Right cardiac atrium (tissue), 5 donors: ENCODE data around the gene PODXL. TPM values are rescaled to one million over a fixed set of nuclear protein-coding genes. Genes with fewer than 3 reads are reported as not detected.

ENCODE experiments used
- ATAC-seq, 2 donors: fragments of 200-7000 bp; cut with Tn5 transposase; one replicate each; pipeline versions ENCODE4 v1.8.0 to v1.9.1; 2020; ENCODE audit warnings: moderate library complexity in 2 of 2, mild to moderate bottlenecking in 1 of 2
- DNase-seq, 3 donors: peaks; one replicate each; pipeline ENCODE4 v3.0.0-alpha.2; 2020
- H3K27ac ChIP-seq: one replicate; pipeline ENCODE4 v1.5.1; 2013; ENCODE audit warnings: mild to moderate bottlenecking, low read length, control low read depth, moderate library complexity
- H3K27me3 ChIP-seq: one replicate; pipeline ENCODE4 v1.6.1; 2013; ENCODE audit not compliant: control insufficient read depth, insufficient read depth
- H3K4me1 ChIP-seq: one replicate; pipeline ENCODE4 v1.6.1; 2013; ENCODE audit warnings: low read length; ENCODE audit not compliant: control insufficient read depth, insufficient read depth
- H3K4me3 ChIP-seq: one replicate; pipeline ENCODE4 v1.5.1; 2013; ENCODE audit warnings: low read length, control low read depth
- H3K9me3 ChIP-seq: one replicate; pipeline ENCODE4 v1.6.1; 2013; ENCODE audit warnings: low read length; ENCODE audit not compliant: control insufficient read depth
- WGBS: extraction: QIAGEN DNeasy Blood & Tissue Kit; methylation state at CpG from one replicate; pipeline ENCODE4 v1.1.7; 2013; 5-methylcytosine and 5-hydroxymethylcytosine counted together
- intact Hi-C, 4 donors: fragments of 100-400 bp; cut with DNase I; formaldehyde crosslinking; loops; one replicate each; pipeline versions ENCODE4 v1.11.0 to v1.14.0; 2022 to 2023
- polyA plus RNA-seq: library from polyadenylated mRNA; stranded (reverse); fragments of 200-250 nt; gene quantifications from one replicate; pipeline ENCODE4 v1.2.3, GENCODE V29; 2013
- total RNA-seq, 4 donors: library from RNA; stranded (reverse); fragmentation: NEBNext Ultra II Directional; extraction: Animal tissue kit (Norgen Biotek cat#: 25700); gene quantifications; one replicate each; pipeline ENCODE4 v1.2.1, GENCODE V29; 2021
- donor health status: healthy with polysubstance abuse.
- donor health status: DM: no; HTN: yes; CAD: no.
- donor health status: DM: no; HTN: no; CAD: no.
- donor health status: DM: no; HTN: yes; CAD: no; lungs with severe emphysema.
- donor health status: DM: yes; HTN: yes; CAD: no.

The PODXL gene
- total and polyA plus RNA-seq, 5 donors: 29.1 to 81.1 (median 61.6) TPM

DNA sequence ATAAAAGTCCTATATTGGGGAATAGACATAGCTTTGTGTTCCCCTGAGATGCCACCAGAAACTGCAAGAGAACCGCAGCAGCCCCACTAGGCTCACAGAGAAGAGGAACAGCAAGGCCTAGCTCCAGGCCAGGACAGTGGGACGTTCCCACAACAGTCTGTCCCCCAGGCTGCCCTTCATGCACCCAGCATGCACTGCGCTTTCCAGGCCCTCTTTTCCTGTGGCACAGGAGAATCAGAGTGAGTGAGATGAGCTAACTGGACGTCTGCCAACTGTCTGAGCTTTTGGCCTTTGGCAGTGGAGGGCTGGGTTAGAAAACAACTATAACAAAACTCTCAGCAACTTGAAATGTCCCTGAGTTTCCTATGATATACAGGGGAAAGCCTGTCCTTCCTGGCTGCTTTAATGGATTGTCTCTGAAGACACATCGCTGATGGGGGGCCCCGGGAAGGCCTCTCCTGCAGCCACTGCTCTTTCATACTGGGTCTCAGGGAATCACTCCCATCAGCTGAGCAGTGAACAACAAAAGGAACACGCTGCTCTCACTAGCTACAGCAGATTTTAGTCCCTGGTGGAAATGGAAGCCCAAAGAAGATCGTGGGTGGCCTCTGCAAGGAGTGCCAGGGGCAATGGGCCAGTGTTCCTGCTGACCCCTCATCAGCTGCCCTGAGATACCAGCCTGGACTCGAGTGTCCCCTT, 53.5 kb downstream of the PODXL start:
- Histone ChIP-seq H3K4me1 (peaks cover 21% of the 10 kb centered on the region), H3K9me3 (no peaks in the 10 kb centered on the region), H3K4me3 (no peak overlapping the region), H3K27ac (peak overlapping the region; percentile 82), H3K27me3 (no peaks in the 10 kb centered on the region)
- peak; percentile 61 to 83 (median 77) for DNase-seq
- WGBS: 23% methylated on average over 9 of the region's 9 CpGs
- intact Hi-C loops: no loop called here
- peak; percentile 67 to 78 for ATAC-seq

DNA sequence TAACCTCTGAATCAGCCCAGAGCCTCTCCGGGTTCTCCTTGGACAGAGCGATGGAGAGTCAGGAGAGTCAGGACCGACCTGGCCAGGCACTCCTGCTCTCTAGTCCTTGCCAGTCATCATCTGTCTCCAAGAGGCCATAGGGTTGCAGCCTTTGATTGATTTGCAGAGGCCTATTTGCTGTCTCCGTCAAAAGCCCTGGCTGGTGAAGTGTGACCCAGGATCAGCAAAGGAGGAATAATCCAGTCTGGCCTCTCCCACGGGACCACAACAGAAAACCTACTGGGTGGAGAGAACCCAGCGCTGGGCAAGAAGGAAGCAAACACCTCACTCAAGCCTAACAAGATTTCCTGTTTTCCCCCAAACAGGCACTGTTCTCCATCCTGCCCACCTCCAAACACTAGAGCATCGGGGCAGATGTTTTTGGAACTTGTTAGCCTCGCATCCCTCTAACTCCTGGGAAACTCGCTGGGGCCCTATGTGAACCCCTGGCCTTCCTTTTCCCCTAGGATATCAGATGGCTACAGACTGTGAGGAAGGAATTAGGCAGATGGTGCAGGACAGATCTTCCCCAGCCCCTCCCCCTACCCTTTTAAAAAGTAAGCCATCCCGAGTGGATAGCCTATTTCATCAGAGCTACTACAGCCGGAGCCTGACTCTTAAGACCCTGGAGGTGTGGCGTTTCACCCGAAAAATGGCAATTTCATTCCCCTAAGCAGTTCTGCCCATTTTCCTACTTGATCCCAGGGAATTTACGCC, 54.3 kb downstream of the PODXL start:
- intact Hi-C loops: no loop called here
- 71% methylated on average over 14 of the region's 14 CpGs for WGBS
- H3K27ac ChIP-seq: peak overlapping the region; percentile 82
- H3K27me3 ChIP-seq: no peaks in the 10 kb centered on the region
- DNase-seq (no peak), ATAC-seq (no peak)
- H3K4me3 ChIP-seq: no peak overlapping the region
- H3K4me1 ChIP-seq: peaks cover 21% of the 10 kb centered on the region
- H3K9me3 ChIP-seq: no peaks in the 10 kb centered on the region

DNA sequence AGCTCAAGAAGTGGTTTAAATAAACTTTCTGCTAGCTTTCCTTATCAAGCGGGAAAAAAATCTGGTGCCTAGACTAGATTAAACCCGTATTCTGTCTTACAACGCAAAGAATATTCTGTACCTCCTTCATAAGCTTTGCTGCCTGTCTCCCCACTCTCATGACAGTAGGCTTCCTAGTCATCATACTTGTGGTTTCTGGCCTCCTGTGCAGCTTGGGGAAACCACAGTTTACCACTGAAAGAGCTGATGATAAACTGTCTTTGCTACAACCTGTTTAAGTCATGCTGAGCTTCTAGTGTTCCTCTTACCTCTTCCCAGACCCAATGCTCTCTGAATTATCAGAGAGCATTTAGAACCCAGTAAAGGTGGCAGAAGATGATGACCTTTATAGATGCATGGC, 55.0 kb downstream of the PODXL start:
- Histone ChIP-seq H3K4me3 (no peak overlapping the region), H3K27ac (no peak overlapping the region), H3K9me3 (no peaks in the 10 kb centered on the region), H3K4me1 (peaks cover 21% of the 10 kb centered on the region), H3K27me3 (no peaks in the 10 kb centered on the region)
- DNase-seq (no peak), ATAC-seq (no peak)
- WGBS: 73% methylated on average over 3 of the region's 3 CpGs
- intact Hi-C loops: no loop called here

DNA sequence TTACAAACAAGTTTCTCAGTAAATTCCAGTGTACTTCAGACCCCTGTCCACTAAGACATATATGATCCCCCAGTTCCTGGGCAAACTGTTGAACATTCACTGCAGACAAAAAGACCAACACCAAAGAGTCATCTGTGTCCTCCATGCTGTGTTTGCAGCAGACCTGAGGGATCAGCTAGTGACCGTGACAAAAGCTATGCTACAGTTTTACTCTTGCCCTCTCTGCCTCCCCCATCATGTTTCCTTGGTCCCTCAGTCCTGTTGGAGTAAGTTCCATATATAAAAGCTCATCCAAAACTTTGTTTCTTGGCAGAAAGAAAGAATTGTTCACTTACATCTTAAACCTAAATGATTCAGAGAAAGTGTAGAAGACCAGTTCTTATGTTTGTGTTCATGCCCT, 56.1 kb downstream of the PODXL start:
- no peaks in the 10 kb centered on the region for H3K27me3 ChIP-seq
- no peaks in the 10 kb centered on the region for H3K9me3 ChIP-seq
- ATAC-seq (no peak), DNase-seq (no peak)
- intact Hi-C loops: no loop called here
- H3K4me1 ChIP-seq: peaks cover 21% of the 10 kb centered on the region
- no peak overlapping the region for H3K4me3 ChIP-seq
- H3K27ac ChIP-seq: no peak overlapping the region
- WGBS: 96% methylated on average over 1 of the region's 1 CpG

DNA sequence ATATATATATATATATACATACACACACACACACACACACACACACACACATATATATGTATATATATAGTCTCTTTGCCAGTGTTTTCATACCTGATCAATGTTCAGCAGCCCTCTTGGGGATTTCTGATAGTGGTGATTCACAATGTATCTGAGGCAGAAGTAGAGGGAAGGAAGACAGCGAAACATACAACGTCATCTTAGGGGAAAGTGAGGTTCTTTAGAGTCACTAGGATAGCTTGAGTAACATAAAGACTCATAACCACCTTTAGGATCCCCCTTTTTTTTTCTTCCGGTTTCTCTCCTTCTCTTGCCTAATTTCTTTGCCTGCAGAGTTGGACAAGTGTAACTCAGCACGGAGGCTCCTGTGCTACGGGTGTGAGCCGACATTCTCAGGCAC, 56.6 kb downstream of the PODXL start:
- Histone ChIP-seq H3K27me3 (no peaks in the 10 kb centered on the region), H3K9me3 (no peaks in the 10 kb centered on the region), H3K4me1 (peaks cover 21% of the 10 kb centered on the region), H3K4me3 (no peak overlapping the region), H3K27ac (no peak overlapping the region)
- no peak for DNase-seq
- no peak for ATAC-seq
- 83% methylated on average over 6 of the region's 6 CpGs for WGBS
- intact Hi-C loops: no loop called here

DNA sequence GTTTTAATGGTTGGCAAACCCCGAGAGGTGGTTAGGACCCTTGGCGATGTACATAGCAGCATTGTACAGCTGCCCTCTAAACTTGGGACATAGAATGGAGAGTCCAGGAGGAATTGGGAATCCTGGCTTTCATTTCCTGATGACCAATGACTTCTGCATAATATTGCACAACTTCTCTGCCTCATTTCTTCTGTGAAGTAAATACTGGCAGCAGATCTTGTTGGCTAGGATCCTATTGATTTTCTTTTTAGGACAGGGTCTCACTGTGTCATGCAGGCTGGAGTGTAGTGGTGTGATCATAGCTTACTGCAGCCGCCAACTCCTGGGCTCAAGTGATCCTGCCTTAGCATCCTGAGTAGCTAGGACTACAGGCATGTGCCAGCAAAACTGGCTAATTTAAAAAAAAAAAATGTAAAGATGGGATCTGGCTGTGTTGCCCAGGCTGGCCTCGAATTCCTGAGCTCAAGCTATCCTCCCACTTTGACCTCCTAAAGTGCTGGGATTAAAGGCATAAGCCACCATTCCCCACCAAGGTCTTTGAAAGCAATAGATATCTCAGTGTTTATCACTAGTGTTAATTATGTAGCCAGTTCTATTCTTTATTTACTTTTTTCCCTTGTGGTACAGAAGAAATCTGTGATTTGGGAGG, 58.1 kb downstream of the PODXL start:
- intact Hi-C loops: no loop called here
- 80% methylated on average over 4 of the region's 4 CpGs for WGBS
- Histone ChIP-seq H3K9me3 (no peaks in the 10 kb centered on the region), H3K4me3 (no peak overlapping the region), H3K27me3 (no peaks in the 10 kb centered on the region), H3K27ac (peak overlapping the region; percentile 58), H3K4me1 (peaks cover 17% of the 10 kb centered on the region)
- DNase-seq (no peak), ATAC-seq (peak; percentile 12 to 41)

DNA sequence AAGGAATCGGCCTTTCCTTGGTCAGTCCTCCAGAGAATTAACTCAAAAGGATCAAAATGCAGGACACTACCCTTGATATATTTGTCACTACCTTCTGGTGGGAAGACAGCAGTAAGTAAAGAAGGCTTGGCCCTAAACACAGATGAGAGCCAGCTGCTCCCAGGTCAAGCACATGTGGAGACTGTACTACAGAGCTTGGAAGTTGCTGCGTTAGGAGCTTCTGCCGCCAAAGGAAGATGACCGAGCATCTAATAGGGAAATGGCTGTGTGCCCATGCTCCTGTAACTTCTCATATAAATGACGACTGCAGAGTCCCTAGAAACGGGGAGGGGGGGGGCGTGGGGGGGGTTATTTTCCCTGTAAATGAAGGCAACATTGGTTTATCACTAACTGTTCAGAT, 59.0 kb downstream of the PODXL start:
- Histone ChIP-seq H3K27me3 (no peaks in the 10 kb centered on the region), H3K9me3 (no peaks in the 10 kb centered on the region), H3K4me1 (peaks cover 8% of the 10 kb centered on the region), H3K4me3 (no peak overlapping the region), H3K27ac (no peak overlapping the region)
- DNase-seq (no peak), ATAC-seq (peak; percentile 27 to 45)
- WGBS: 45% methylated on average over 7 of the region's 7 CpGs
- intact Hi-C loops: no loop called here

DNA sequence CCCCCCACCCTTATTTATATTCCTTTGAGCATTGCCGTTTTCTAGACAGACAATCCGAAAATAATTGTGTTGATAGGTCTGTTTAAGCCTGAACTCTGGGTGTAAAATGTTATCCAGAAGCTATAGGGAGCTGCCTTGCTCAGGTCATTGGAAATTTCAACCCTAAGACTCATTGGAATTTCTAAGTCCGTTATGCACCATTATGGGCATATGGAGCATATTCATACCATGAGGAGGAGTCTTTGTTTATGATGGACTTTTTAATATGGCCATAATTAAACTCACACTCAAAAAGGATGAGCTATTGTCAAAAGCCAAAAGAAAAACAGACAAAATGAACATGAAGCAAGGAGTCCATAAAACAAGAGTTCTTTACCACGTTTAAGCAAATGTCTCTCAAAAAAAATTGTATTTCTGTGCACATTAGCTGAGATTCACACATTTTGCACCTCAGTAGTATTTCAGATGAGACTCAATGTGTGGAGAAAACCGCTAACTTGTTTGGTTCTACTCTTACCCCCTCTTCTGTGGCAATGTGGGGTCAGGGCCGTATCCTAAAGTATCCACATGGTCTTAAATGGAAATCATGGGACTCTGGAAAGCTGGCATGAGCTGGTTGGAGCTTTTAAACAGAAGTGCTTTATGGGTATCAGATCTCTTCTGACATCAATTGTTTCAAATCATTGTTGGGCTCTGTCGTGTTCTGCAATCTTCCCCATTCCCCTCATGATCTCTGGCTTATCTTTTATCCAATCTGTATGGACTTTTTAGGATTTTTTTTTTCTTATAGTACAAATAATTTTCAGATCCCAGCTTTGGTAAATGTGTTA, 60.5 kb downstream of the PODXL start:
- intact Hi-C loops: no loop called here
- H3K27ac ChIP-seq: no peak overlapping the region
- DNase-seq (no peak), ATAC-seq (no peak)
- 80% methylated on average over 7 of the region's 7 CpGs for WGBS
- no peaks in the 10 kb centered on the region for H3K4me1 ChIP-seq
- H3K4me3 ChIP-seq: no peak overlapping the region
- H3K9me3 ChIP-seq: no peaks in the 10 kb centered on the region
- no peaks in the 10 kb centered on the region for H3K27me3 ChIP-seq

DNA sequence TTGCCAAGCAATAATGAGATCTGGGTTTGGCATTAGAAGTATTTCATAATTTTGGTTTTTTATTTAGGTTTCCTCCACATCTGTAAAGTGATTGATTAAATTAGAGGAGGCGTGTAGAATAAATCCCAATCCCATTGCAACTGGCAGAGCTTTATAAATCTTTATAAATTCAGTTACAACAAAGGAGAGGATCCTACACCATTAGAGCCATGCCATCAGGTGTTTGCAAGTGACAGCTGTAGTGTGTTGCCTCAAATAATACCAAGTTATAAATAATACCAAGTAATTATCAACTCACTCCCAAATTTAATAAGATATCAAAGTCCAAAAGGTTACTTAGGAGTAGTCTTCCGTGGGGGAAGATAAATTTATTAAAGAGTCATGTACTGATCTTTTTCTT, 62.2 kb downstream of the PODXL start:
- ATAC-seq (no peak), DNase-seq (no peak)
- Histone ChIP-seq H3K9me3 (no peaks in the 10 kb centered on the region), H3K27me3 (no peaks in the 10 kb centered on the region), H3K27ac (no peak overlapping the region), H3K4me1 (no peaks in the 10 kb centered on the region), H3K4me3 (no peak overlapping the region)
- intact Hi-C loops: no loop called here
- WGBS: 82% methylated on average over 2 of the region's 2 CpGs

DNA sequence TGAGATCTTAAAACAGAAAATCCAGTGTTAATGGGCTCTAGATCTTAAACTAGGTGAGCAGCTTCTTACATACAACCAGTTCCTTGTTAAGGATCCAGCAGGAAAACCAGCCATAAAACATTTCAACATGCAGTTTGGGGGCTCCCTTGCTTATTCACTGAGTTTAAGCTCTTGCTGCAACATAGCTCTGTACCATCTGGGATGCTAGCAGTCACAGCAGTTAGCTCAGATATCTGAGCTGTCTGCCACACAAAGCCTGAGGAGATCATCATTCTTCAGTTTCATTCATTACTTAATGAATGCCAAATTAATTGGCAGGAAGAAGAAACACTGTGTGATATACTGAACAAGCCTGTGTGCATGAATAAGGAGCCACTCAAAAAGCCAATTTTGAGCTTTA, 62.8 kb downstream of the PODXL start:
- intact Hi-C loops: no loop called here
- no peak for ATAC-seq
- Histone ChIP-seq H3K27ac (no peak overlapping the region), H3K4me1 (no peaks in the 10 kb centered on the region), H3K4me3 (no peak overlapping the region), H3K9me3 (no peaks in the 10 kb centered on the region), H3K27me3 (no peaks in the 10 kb centered on the region)
- DNase-seq: no peak

DNA sequence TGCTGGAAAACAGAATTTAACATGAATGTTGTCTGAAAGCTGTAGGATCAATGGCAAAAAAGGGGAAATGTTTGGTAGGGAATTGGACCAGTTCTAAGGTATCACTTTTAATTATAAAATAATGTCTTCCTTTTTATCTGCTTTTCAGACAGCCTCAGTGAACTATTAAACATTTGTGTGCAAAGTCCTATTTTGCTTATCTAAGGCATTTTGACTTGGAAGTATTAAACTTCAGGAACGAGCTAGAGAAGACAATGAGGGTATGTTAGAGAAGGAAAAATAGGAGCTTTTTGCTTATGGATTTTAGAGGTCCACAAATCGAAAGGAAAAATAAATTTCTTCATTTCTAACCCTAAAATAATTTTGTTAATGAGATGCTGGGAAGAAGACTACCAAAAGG, 63.3 kb downstream of the PODXL start:
- WGBS: 77% methylated on average over 2 of the region's 2 CpGs

More for the DNA sequence above, 63.3 kb downstream of the PODXL start:
- no peaks in the 10 kb centered on the region for H3K4me1 ChIP-seq
- no peaks in the 10 kb centered on the region for H3K27me3 ChIP-seq
- H3K9me3 ChIP-seq: no peaks in the 10 kb centered on the region
- DNase-seq: no peak
- intact Hi-C loops: no loop called here
- ATAC-seq: no peak
- no peak overlapping the region for H3K27ac ChIP-seq
- H3K4me3 ChIP-seq: no peak overlapping the region
